Neural progenitor cell (in vitro differentiated cells): Measurements from ENCODE around the gene SHC2. TPM values are rescaled to one million over a fixed set of nuclear protein-coding genes. Genes with fewer than 3 reads are reported as not detected.

Experiments
- DNase-seq: peaks from one replicate; pipeline ENCODE4 v3.0.0-alpha.2; 2016; ENCODE audit warnings: low spot score
- H2AFZ ChIP-seq: fragments of 200-600 bp; sonication (generic); replicated peaks from 2 replicates; pipeline ENCODE4 v1.6.1; 2016; ENCODE audit warnings: antibody characterized with exemption
- H3F3A ChIP-seq: fragments of 200-600 bp; sonication (generic); 2 replicates; pipeline ENCODE4 v1.6.1; 2016; ENCODE audit warnings: antibody characterized with exemption, low read depth
- H3K27ac ChIP-seq: fragments of 200-600 bp; sonication (generic); 2 replicates; pipeline ENCODE4 v1.5.1; 2016; ENCODE audit warnings: mild to moderate bottlenecking
- H3K27me3 ChIP-seq: fragments of 200-600 bp; sonication (generic); 2 replicates; pipeline ENCODE4 v1.6.1; 2016; ENCODE audit warnings: mild to moderate bottlenecking, moderate library complexity
- H3K36me3 ChIP-seq: fragments of 200-600 bp; sonication (generic); 2 replicates; pipeline ENCODE4 v1.5.1; 2016
- H3K4me1 ChIP-seq: fragments of 200-600 bp; sonication (generic); 2 replicates; pipeline ENCODE4 v1.6.1; 2016; ENCODE audit warnings: mixed run types
- H3K4me2 ChIP-seq: fragments of 200-600 bp; sonication (generic); 2 replicates; pipeline ENCODE4 v1.6.1; 2016
- H3K4me3 ChIP-seq: fragments of 200-600 bp; sonication (generic); 2 replicates; pipeline ENCODE4 v1.5.1; 2016
- H3K79me2 ChIP-seq: fragments of 200-600 bp; sonication (generic); 2 replicates; pipeline ENCODE4 v1.6.1; 2016; ENCODE audit warnings: low read depth
- H3K9ac ChIP-seq: fragments of 200-600 bp; sonication (generic); 2 replicates; pipeline ENCODE4 v1.6.1; 2016
- H3K9me3 ChIP-seq: fragments of 200-600 bp; sonication (generic); 2 replicates; pipeline ENCODE4 v1.5.1; 2016; ENCODE audit warnings: low read depth
- H4K20me1 ChIP-seq: fragments of 200-600 bp; sonication (generic); 2 replicates; pipeline ENCODE4 v1.6.1; 2016; ENCODE audit warnings: low read depth
- H3K27ac Mint-ChIP-seq: 3 replicates; pipeline ENCODE4 v1.8.0; 2021; ENCODE audit warnings: mixed read lengths
- H3K27me3 Mint-ChIP-seq: 2 replicates; pipeline ENCODE4 v1.8.0; 2022; ENCODE audit warnings: low read depth, mild to moderate bottlenecking, inconsistent platforms, moderate library complexity, mixed read lengths; ENCODE audit not compliant: insufficient read depth
- H3K36me3 Mint-ChIP-seq: 3 replicates; pipeline ENCODE4 v1.8.0; 2021; ENCODE audit warnings: mixed read lengths
- H3K4me1 Mint-ChIP-seq: 3 replicates; pipeline ENCODE4 v1.8.0; 2021; ENCODE audit warnings: mixed read lengths
- H3K4me3 Mint-ChIP-seq: 3 replicates; pipeline ENCODE4 v1.8.0; 2021; ENCODE audit warnings: mild to moderate bottlenecking, moderate library complexity, mixed read lengths
- H3K9me3 Mint-ChIP-seq: 3 replicates; pipeline ENCODE4 v1.8.0; 2020; ENCODE audit warnings: mixed read lengths
- CTCF ChIP-seq: fragments of 200-600 bp; sonication (generic); IDR thresholded peaks from 2 replicates; pipeline ENCODE4 v1.5.1; 2017; ENCODE audit warnings: antibody characterized with exemption, mild to moderate bottlenecking
- EZH2 ChIP-seq: fragments of 200-600 bp; sonication (generic); IDR thresholded peaks from 2 replicates; pipeline ENCODE4 v1.6.1; 2017; ENCODE audit warnings: antibody characterized with exemption, mild to moderate bottlenecking, moderate library complexity
- EZH2phosphoT487 ChIP-seq: fragments of 200-600 bp; sonication (generic); IDR thresholded peaks from 2 replicates; pipeline ENCODE4 v1.6.1; 2017; ENCODE audit warnings: antibody characterized with exemption
- total RNA-seq: library from RNA; depleted of rRNA; stranded (reverse); fragments of >200 nt; gene quantifications from 2 replicates; pipeline ENCODE4 v1.2.3, GENCODE V29; 2015; ENCODE audit warnings: low replicate concordance

Gene SHC2
- total RNA-seq, 1 donor from 2014 or later: 3.2 TPM

GRCh38 chr19:497491-497868 is 36.6 kb upstream of the SHC2 start:
- Histone ChIP-seq H3K27me3 (peaks cover 59% of the 10 kb centered on the region), H3K4me3 (peak overlapping the region; percentile 24), H3F3A (peaks cover 20% of the 10 kb centered on the region), H3K27ac (no peak overlapping the region), H3K4me1 (no peaks in the 10 kb centered on the region), H3K9ac (no peak overlapping the region), H2AFZ (no peak overlapping the region), H4K20me1 (peaks cover 18% of the 10 kb centered on the region), H3K79me2 (no peaks in the 10 kb centered on the region), H3K36me3 (no peaks in the 10 kb centered on the region), H3K4me2 (peak overlapping the region; percentile 69), H3K9me3 (no peaks in the 10 kb centered on the region)
- H3K36me3 Mint-ChIP-seq: peaks cover 7% of the 10 kb centered on the region
- H3K27me3 Mint-ChIP-seq: peaks cover 27% of the 10 kb centered on the region
- no peak overlapping the region for H3K4me3 Mint-ChIP-seq
- H3K4me1 Mint-ChIP-seq: peaks cover 10% of the 10 kb centered on the region
- H3K27ac Mint-ChIP-seq: no peak overlapping the region
- DNase-seq: no peak
- peaks cover 8% of the 10 kb centered on the region for H3K9me3 Mint-ChIP-seq
- TF ChIP-seq EZH2phosphoT487 (peak; percentile 74), CTCF (no peak)

- Mint-ChIP-seq H3K4me3 (no peak overlapping the region), H3K27ac (no peak overlapping the region), H3K27me3 (peaks cover 25% of the 10 kb centered on the region), H3K36me3 (peaks cover 7% of the 10 kb centered on the region), H3K4me1 (peaks cover 9% of the 10 kb centered on the region), H3K9me3 (peaks cover 8% of the 10 kb centered on the region)
- H3K4me1 ChIP-seq: no peaks in the 10 kb centered on the region
- no peak overlapping the region for H2AFZ ChIP-seq
- H3K4me3 ChIP-seq: no peak overlapping the region
- no peaks in the 10 kb centered on the region for H3K36me3 ChIP-seq
- H3K79me2 ChIP-seq: no peaks in the 10 kb centered on the region
- peaks cover 23% of the 10 kb centered on the region for H3F3A ChIP-seq
- no peak overlapping the region for H3K9ac ChIP-seq
- DNase-seq: no peak
- peaks cover 58% of the 10 kb centered on the region for H3K27me3 ChIP-seq
- H3K27ac ChIP-seq: no peak overlapping the region
- no peaks in the 10 kb centered on the region for H3K9me3 ChIP-seq
- peak overlapping the region; percentile 69 for H3K4me2 ChIP-seq
- TF ChIP-seq EZH2: no peak
- TF ChIP-seq CTCF: no peak
- TF ChIP-seq EZH2phosphoT487: no peak
- H4K20me1 ChIP-seq: peaks cover 18% of the 10 kb centered on the region
Observed at GRCh38 chr19:496986-497385, 36.2 kb upstream of the SHC2 start.

- Histone ChIP-seq H2AFZ (no peak within 1 kb of the TSS), H3K9ac (no peak within 1 kb of the TSS), H3K9me3 (no peaks in the 10 kb centered on the region), H3K36me3 (no peaks in the 10 kb centered on the region), H3K4me2 (peak within 1 kb of the TSS; percentile 69), H3F3A (peaks cover 26% of the 10 kb centered on the region), H3K79me2 (no peaks in the 10 kb centered on the region), H3K27me3 (peaks cover 58% of the 10 kb centered on the region), H4K20me1 (peaks cover 18% of the 10 kb centered on the region), H3K4me3 (peak within 1 kb of the TSS; percentile 24), H3K27ac (no peak within 1 kb of the TSS), H3K4me1 (no peaks in the 10 kb centered on the region)
- Mint-ChIP-seq H3K4me3 (peak within 1 kb of the TSS; percentile 38), H3K9me3 (peaks cover 8% of the 10 kb centered on the region), H3K4me1 (peaks cover 9% of the 10 kb centered on the region), H3K36me3 (peaks cover 7% of the 10 kb centered on the region), H3K27ac (no peak within 1 kb of the TSS), H3K27me3 (peaks cover 25% of the 10 kb centered on the region)
- TF ChIP-seq EZH2phosphoT487 (peak; percentile 25), CTCF (no peak), EZH2 (no peak)
- no peak for DNase-seq
Observed at GRCh38 chr19:496112-496665, 35.4 kb upstream of the SHC2 start, which contains the start of gene MADCAM1. Gene MADCAM1, plus strand, starts transcription at chr19:496486. Its CDS starts 14 bp downstream, at chr19:496500.
